ENCODE data around the gene SLC7A9.
"Not testable (repeated sequence)": the region's sequence is repeated elsewhere in the genome, so short reads cannot be mapped to it uniquely, and the experiment has no call there.

Gene SLC7A9

GRCh38 chr19:32885255-32885654, 15.7 kb upstream of the SLC7A9 start:
- not testable (repeated sequence) for DNase-seq (ENCODE audit: low read depth)

- no peak for DNase-seq (ENCODE audit: low read depth)
Observed at GRCh38 chr19:32881766-32882165, 12.2 kb upstream of the SLC7A9 start.

DNA sequence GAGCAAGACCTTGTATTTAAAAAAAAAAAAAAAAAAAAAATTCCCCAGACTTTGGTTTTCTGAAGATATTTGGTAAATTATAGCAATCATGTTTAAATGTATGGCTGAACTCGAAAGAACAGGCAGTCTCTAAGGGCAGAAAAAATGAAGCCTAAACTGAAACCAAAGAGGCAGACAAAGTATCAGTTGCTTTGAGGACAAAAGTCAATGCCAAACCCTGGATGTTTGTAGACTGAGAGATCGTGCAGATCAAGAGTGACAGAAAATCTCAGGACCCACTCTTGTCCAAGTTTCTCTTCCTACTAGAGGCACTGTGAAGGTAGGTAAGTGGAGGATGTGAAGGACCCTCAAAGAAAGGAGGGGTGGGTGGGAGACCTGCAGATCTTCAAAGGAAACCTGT, 11.1 kb upstream of the SLC7A9 start:
- DNase-seq (ENCODE audit: low read depth), result no peak

- DNase-seq (ENCODE audit: low read depth), result no peak
Observed at GRCh38 chr19:32879741-32880140, 10.2 kb upstream of the SLC7A9 start.

GRCh38 chr19:32878988-32879387, 9.4 kb upstream of the SLC7A9 start:
- DNase-seq (ENCODE audit: low read depth), result no peak

DNA sequence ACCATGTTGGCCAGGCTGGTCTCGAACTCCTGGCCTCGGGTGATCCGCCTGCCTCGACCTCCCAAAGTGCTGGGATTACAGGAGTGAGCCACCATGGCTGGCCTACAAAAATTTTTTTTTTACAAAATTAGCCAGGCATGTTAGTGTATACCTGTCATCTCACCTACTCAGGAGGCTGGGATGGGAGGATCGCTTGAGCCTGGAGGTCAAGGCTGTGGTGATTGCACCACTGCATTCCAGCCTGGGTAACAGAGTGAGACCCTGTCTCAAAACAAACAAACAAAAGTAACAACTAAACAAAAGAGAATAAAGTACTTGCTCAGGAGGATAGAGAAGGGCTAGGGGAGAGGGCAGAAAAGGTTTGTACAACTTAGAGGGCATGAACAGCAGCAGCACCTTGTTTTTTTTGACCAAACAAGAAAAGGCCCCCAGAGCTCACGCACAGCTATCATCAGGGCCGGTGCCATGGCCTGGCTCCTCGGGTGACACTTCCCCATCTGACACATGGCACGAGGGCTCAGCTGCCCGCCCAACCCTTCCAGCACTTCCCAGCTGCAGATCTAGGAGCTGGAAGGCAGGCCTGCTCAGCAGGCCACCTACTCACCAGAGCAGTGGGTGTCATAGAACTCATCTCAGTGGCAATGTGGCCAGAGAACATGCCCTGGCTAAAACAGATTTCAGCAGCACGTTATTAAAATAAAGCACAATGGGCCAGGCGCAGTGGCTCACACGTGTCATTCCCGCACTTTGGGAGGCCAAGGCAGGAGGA, 8.6 kb upstream of the SLC7A9 start:
- DNase-seq (ENCODE audit: low read depth), result no peak

- DNase-seq (ENCODE audit: low read depth), result no peak
Observed at GRCh38 chr19:32877323-32877912, 7.9 kb upstream of the SLC7A9 start.

DNA sequence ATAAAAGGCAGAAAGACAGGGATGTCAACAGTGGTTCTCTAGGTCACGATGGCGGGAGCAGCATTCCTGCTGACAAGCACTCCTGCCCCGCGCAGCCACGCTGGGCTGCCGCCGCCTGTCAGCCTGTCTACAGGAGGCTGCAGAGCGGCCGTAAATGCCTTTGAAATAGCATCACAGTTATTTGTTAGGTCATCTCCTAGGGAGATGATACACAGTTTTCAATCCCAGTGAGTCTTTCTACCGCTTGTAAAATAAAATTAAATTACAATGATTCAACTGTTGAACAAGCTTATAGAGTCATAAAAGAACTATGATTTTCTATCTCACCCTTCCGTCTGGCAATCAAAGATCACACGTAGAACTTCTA, 7.3 kb upstream of the SLC7A9 start:
- DNase-seq (ENCODE audit: low read depth), result no peak

GRCh38 chr19:32876236-32876918, 6.8 kb upstream of the SLC7A9 start:
- no peak for DNase-seq (ENCODE audit: low read depth)

DNA sequence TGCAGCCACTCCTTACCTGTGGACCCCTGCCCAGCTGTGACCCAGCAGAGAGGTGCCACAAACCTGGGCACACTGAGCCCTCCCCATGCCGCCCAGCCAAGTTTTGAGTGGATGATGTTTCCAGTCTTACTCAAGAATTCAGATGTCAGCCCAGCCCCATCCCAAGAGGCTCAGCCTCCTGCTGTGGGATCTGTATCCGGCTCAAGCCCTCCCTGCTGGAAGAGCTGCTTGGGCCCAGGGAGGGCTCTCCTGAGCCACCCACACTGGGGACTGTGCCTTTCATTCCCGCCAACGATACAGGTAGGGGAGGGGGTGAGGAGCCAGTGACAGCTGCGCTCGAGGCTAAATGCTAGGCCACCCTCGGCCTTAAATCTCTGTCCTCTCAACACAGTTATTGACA, 5.9 kb upstream of the SLC7A9 start:
- DNase-seq (ENCODE audit: low read depth), result no peak

DNA sequence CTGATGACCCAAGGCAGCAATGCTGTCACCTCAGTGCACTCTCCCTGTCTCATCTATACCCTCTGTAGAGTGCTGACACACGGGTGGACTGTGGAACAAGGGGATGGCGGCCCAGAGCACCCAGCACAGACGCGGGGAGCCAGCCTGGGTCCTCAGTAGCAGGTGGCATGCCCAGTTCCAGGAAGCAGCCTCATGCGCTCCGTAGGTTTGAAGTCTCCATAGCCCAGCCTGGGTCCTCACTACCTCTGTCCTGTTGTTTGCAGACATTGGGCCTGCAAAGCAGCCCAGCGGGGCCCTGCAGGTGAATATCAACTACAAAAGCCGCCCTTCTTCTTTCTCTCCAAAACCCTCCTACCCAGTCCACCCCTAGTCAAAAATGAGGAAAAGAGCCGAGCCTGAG, 5.0 kb upstream of the SLC7A9 start:
- no peak for DNase-seq (ENCODE audit: low read depth)

- no peak for DNase-seq (ENCODE audit: low read depth)
Observed at GRCh38 chr19:32873247-32873959, 3.8 kb upstream of the SLC7A9 start.

DNA sequence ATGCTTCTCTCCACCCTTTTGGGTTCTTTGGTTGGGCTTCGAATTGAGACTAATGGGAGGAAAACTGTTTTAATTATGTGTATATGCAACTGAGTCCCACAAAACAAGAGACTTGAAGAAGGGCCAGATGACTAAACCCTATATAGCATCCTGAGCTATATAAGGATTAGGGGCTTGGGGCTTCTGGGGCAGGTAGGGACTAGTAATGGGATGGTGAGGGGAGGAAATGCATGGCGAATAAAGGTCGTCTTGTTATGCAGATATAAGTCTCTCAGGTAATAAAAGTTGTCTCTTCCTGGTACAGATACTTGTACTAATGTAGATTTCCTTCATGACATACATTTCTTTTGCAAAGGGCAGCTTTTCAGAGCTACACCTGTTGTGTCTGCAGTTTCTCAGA, 2.8 kb upstream of the SLC7A9 start:
- no peak for DNase-seq (ENCODE audit: low read depth)

DNA sequence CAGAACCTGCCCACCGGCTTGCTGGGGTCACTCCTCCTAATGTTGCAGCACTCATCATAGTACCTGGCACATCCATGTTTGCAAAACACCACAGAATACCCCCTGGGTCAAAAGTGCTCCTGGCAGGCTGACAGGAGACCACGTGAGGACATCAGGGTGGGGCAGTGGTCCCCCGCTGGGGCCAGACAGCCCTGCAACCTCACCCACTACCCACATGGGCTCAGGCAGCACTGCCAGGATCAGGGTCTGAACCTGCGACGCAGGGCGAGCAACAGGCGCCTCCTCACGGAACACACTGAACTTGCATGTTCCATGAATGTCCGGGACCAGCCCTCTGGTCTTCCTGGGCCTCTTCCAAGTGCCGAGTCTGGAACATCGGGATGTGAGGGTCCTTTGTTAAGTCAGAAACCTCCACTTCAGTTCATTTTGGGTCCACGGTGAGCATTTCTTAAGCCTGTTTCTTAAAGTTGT, 1.4 kb upstream of the SLC7A9 start:
- no peak for DNase-seq (ENCODE audit: low read depth)

- no peak for DNase-seq (ENCODE audit: low read depth)
Observed at GRCh38 chr19:32869966-32870573, 503 bp upstream of the SLC7A9 start.

- DNase-seq (ENCODE audit: low read depth), result no peak
Observed at GRCh38 chr19:32868206-32868950, 1.2 kb downstream of the SLC7A9 start.

- not testable (repeated sequence) for DNase-seq (ENCODE audit: low read depth)
Observed at GRCh38 chr19:32867436-32867835, 2.1 kb downstream of the SLC7A9 start.

GRCh38 chr19:32866564-32867265, 2.9 kb downstream of the SLC7A9 start:
- DNase-seq (ENCODE audit: low read depth), result no peak

DNA sequence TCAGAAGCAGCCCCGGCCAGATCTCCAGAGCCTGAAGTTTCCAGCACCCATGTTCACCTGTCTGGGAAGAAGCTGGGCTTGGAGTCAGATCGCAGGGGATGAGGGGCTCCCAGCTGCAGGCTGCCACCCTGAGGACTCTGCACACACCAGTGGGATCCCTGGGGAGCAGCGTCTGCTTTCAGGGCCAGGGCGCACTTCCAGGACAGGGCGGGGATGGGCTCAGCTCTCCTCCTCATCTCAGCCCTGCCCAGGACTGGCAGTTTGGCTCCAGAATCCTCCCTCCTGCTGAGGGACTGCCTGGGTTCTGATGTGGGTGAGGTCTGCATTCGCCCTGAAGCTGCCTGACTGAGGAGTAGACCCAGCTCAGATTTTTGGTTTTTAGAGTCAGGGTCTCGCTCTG, 3.5 kb downstream of the SLC7A9 start:
- no peak for DNase-seq (ENCODE audit: low read depth)

- no peak for DNase-seq (ENCODE audit: low read depth)
Observed at GRCh38 chr19:32865326-32865725, 4.2 kb downstream of the SLC7A9 start.
